ENCODE results near the gene COTL1. TPM values are rescaled to one million over a fixed set of nuclear protein-coding genes. Genes with fewer than 3 reads are reported as not detected.

COTL1 gene
- total and polyA plus RNA-seq, 9 of the 15 experiments (the other 6 are each of a cell fraction or from before 2014, with no cell fraction given), result 27.7 to 185 (median 72.5) TPM

GRCh38 chr16:84659656-84660300 lies 41.9 kb upstream of the COTL1 start:
- H3K9me3 ChIP-seq (replicated peaks; ENCODE audit: control insufficient read depth, insufficient read depth, low read depth, low read length), result no peaks in the 10 kb centered on the region
- H3K36me3 ChIP-seq (ENCODE audit: control insufficient read depth, insufficient read depth, low read length), result peaks cover 82% of the 10 kb centered on the region
- in situ Hi-C loops (cut with MboI), result no loop called here
- H3K27me3 ChIP-seq (ENCODE audit: control insufficient read depth in 2 of 2, insufficient read depth in 2 of 2, low read length in 2 of 2), result no peaks in the 10 kb centered on the region
- no peaks in the 10 kb centered on the region for H3K9me1 ChIP-seq (ENCODE audit: control insufficient read depth, insufficient read depth, low read length)
- no peaks in the 10 kb centered on the region for H3K79me2 ChIP-seq (ENCODE audit: control insufficient read depth, insufficient read depth, low read length)
- DNase-seq (ENCODE audit: extremely low read depth in 1 of 4, low spot score in 3 of 4) (no peak), FAIRE-seq (no peak), ATAC-seq (no peak)
- H2AFZ ChIP-seq (ENCODE audit: low read depth, low read length), result no peak overlapping the region
- H3K27ac ChIP-seq (ENCODE audit: extremely low read depth, low read depth, low read length), result no peak overlapping the region
- peaks cover 13% of the 10 kb centered on the region; the same call in 1 of the 2 replicates for H4K20me1 ChIP-seq (replicated peaks; ENCODE audit: control insufficient read depth, insufficient read depth, low read length)
- TF ChIP-seq RB1 (IDR thresholded peaks at IDR 0.05; ENCODE audit: low read depth) (no peak), RBFOX2 (IDR thresholded peaks at IDR 0.05; ENCODE audit: low read depth, low read length) (0 out of 2 replicates have a peak, but pooled peaks have one; percentile 17)
- H3K9ac ChIP-seq (ENCODE audit: insufficient read depth in 1 of 2, low read depth in 2 of 2, low read length in 2 of 2), result no peak overlapping the region
- no peak overlapping the region for H3K4me2 ChIP-seq (ENCODE audit: insufficient read depth, low read length)
- 90% methylated on average over 26 of the region's 27 CpGs for WGBS (ENCODE audit: insufficient coverage, low coverage, missing lambda C conversion rate)
- BruUV-seq (replicated peaks), result no TSS peak
- ChIA-PET POLR2A (no interaction called here), CTCF (ENCODE audit: low intra/inter-chr PET ratio) (no interaction called here)
- H3K4me1 ChIP-seq (replicated peaks in 1 of 2; ENCODE audit: control insufficient read depth in 2 of 2, insufficient read depth in 2 of 2, low read length in 2 of 2), result peaks cover 0 to 4% of the 10 kb centered on the region in 2 experiments; a peak in 1 of 5 replicates
- intact Hi-C loops (cut with micrococcal nuclease), result no loop called here
- H3K4me3 ChIP-seq, result no peak overlapping the region

- no peak overlapping the region for H3K9ac ChIP-seq (ENCODE audit: insufficient read depth in 1 of 2, low read depth in 2 of 2, low read length in 2 of 2)
- no peaks in the 10 kb centered on the region for H3K9me1 ChIP-seq (ENCODE audit: control insufficient read depth, insufficient read depth, low read length)
- CTCF ChIA-PET (ENCODE audit: low intra/inter-chr PET ratio), result no interaction called here
- no peak overlapping the region for H3K4me3 ChIP-seq
- H4K20me1 ChIP-seq (replicated peaks; ENCODE audit: control insufficient read depth, insufficient read depth, low read length), result peaks cover 13% of the 10 kb centered on the region; the same call in 1 of the 2 replicates
- POLR2A ChIA-PET, result interaction anchor here (0.7 to 0.9 kb wide), 3 partner anchors 9 to 15 kb away, joined by 3 to 5 read pairs (median 3); no protein-coding TSS in a partner anchor
- H3K4me1 ChIP-seq (replicated peaks in 1 of 2; ENCODE audit: control insufficient read depth in 2 of 2, insufficient read depth in 2 of 2, low read length in 2 of 2), result peaks cover 0 to 4% of the 10 kb centered on the region in 2 experiments; a peak in 1 of 5 replicates
- no peak overlapping the region for H2AFZ ChIP-seq (ENCODE audit: low read depth, low read length)
- in situ Hi-C loops (cut with MboI) (no loop called here), intact Hi-C loops (cut with micrococcal nuclease) (no loop called here)
- no peak for DNase-seq (ENCODE audit: extremely low read depth in 1 of 4, low spot score in 3 of 4)
- no peaks in the 10 kb centered on the region for H3K79me2 ChIP-seq (ENCODE audit: control insufficient read depth, insufficient read depth, low read length)
- no peaks in the 10 kb centered on the region for H3K27me3 ChIP-seq (ENCODE audit: control insufficient read depth in 2 of 2, insufficient read depth in 2 of 2, low read length in 2 of 2)
- no peak overlapping the region for H3K27ac ChIP-seq (ENCODE audit: extremely low read depth, low read depth, low read length)
- BruUV-seq (replicated peaks), result no TSS peak
- 88% methylated on average over 11 of the region's 11 CpGs for WGBS (ENCODE audit: insufficient coverage, low coverage, missing lambda C conversion rate)
- H3K36me3 ChIP-seq (ENCODE audit: control insufficient read depth, insufficient read depth, low read length), result peaks cover 82% of the 10 kb centered on the region
- ATAC-seq, result no peak
- FAIRE-seq, result no peak
- H3K4me2 ChIP-seq (ENCODE audit: insufficient read depth, low read length), result no peak overlapping the region
- H3K9me3 ChIP-seq (replicated peaks; ENCODE audit: control insufficient read depth, insufficient read depth, low read depth, low read length), result no peaks in the 10 kb centered on the region
- no peak for TF ChIP-seq XRCC3 (IDR thresholded peaks at IDR 0.05)
- no peak for TF ChIP-seq NR2C2 (CRISPR knock-in tag; IDR thresholded peaks at IDR 0.05)
- TF ChIP-seq NR2C2 (tag; IDR thresholded peaks at IDR 0.05), result no peak
- no peak for TF ChIP-seq HMGXB4 (CRISPR knock-in tag; IDR thresholded peaks at IDR 0.05)
- TF ChIP-seq, protein P1, sequence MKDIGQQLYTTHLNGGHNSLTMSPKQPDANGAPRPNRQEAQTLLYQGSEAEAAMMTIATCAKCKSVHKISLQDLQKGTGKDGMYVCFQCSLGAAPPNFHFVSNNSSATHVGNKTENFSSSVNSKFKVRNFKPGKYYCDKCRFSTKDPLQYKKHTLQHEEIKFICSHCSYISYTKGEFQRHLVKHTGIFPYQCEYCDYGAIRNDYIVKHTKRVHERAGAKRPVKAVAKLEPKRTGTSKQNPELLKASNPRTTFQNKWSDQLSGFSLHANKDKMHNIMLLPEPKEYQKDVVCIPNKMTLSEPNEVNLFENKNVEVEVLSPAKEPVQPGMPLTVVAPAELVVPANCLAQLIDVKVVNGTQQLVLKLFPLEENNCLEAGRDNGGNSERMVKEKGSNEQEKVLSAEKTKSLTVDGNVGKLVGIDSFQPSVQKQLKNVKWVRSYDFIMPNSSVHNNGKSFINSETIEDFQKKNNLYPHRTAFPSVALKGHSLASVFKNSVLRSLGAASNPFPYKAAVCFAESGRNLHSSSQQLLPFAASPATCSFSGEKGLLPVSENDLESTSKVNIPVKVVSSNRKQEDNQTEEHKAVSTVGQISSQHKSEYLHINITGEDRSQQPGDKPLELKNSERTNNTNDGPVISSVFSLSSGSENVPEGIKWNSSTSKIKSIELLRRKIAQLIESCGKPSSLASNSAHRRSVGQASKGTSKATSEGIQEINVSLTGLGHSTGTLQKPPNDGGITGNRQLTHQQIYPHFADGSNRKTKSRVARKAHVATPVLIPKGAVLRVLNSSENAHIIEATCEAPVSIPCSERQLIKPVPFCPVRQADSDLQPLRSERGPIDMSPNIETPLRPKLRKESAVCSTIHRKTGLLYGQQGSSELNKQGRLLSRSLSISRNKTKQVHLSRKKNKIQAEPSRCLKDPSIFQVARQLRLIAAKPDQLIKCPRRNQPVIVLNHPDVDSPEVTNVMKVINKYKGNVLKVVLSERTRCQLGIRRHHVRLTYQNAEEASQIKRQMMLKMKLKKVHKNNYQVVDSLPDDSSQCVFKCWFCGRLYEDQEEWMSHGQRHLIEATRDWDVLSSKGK (CRISPR knock-in tag; IDR thresholded peaks at IDR 0.05), result no peak
- no peak for TF ChIP-seq SMARCE1 (IDR thresholded peaks at IDR 0.05)
- TF ChIP-seq ARNT (IDR thresholded peaks at IDR 0.05), result no peak
- TF ChIP-seq DIDO1 (tag; IDR thresholded peaks at IDR 0.05; ENCODE audit: low read depth), result no peak
- TF ChIP-seq RBM14 (IDR thresholded peaks at IDR 0.05; ENCODE audit: borderline replicate concordance, insufficient read depth, low read depth, low read length), result no peak
These were observed 40.8 kb upstream of the COTL1 start for GRCh38 chr16:84658690-84659089.

Measured in K562 (cell line).